MM.1S (cell line): ENCODE results near the gene RLN2.

Experiments
- DNase-seq: peaks from one replicate; pipeline ENCODE4 v3.0.0-alpha.2; 2015
- H2AFZ ChIP-seq: fragments of 300-600 bp; sonication (generic); 2 replicates; pipeline ENCODE4 v1.6.0; 2016; ENCODE audit warnings: antibody characterized with exemption, low read length
- H3F3A ChIP-seq: fragments of 300-600 bp; sonication (generic); 2 replicates; pipeline ENCODE4 v1.6.1; 2016; ENCODE audit warnings: mild to moderate bottlenecking, antibody characterized with exemption, low read length, moderate library complexity, mixed read lengths; ENCODE audit not compliant: insufficient read depth
- H3K27ac ChIP-seq: fragments of 300-600 bp; sonication (generic); 2 replicates; pipeline ENCODE4 v1.5.1; 2016; ENCODE audit warnings: mild to moderate bottlenecking, low read length
- H3K27me3 ChIP-seq: fragments of 300-600 bp; sonication (generic); replicated peaks from 2 replicates; pipeline ENCODE4 v1.6.0; 2016; ENCODE audit warnings: low read length; ENCODE audit not compliant: insufficient read depth
- H3K36me3 ChIP-seq: fragments of 300-600 bp; sonication (generic); replicated peaks from 2 replicates; pipeline ENCODE4 v1.6.1; 2016; ENCODE audit warnings: mild to moderate bottlenecking, low read length, mixed read lengths; ENCODE audit not compliant: insufficient read depth
- H3K4me1 ChIP-seq: fragments of 300-600 bp; sonication (generic); 2 replicates; pipeline ENCODE4 v1.6.1; 2016; ENCODE audit warnings: low read length, mixed read lengths
- H3K4me2 ChIP-seq: fragments of 300-600 bp; sonication (generic); 2 replicates; pipeline ENCODE4 v1.6.0; 2016; ENCODE audit warnings: low read depth, low read length
- H3K4me3 ChIP-seq: fragments of 300-600 bp; sonication (generic); 2 replicates; pipeline ENCODE4 v1.5.1; 2016; ENCODE audit warnings: low read length, mixed read lengths
- H3K79me2 ChIP-seq: fragments of 300-600 bp; sonication (generic); 2 replicates; pipeline ENCODE4 v1.6.1; 2016; ENCODE audit warnings: mixed run types, low read length, mixed read lengths
- H3K9ac ChIP-seq: fragments of 300-600 bp; sonication (generic); 2 replicates; pipeline ENCODE4 v1.6.1; 2016; ENCODE audit warnings: low read length, mixed read lengths
- H3K9me2 ChIP-seq: fragments of 300-600 bp; sonication (generic); replicated peaks from 2 replicates; pipeline ENCODE4 v1.6.1; 2016; ENCODE audit warnings: mild to moderate bottlenecking, low read length, mixed read lengths; ENCODE audit not compliant: insufficient read depth
- H3K9me3 ChIP-seq: fragments of 300-600 bp; sonication (generic); replicated peaks from 2 replicates; pipeline ENCODE4 v1.6.1; 2016; ENCODE audit warnings: mild to moderate bottlenecking, low read length, mixed read lengths; ENCODE audit not compliant: insufficient read depth
- H4K20me1 ChIP-seq: fragments of 300-600 bp; sonication (generic); 2 replicates; pipeline ENCODE4 v1.6.1; 2016; ENCODE audit warnings: mild to moderate bottlenecking, low read length, moderate library complexity, mixed read lengths; ENCODE audit not compliant: insufficient read depth
- CTCF ChIP-seq: fragments of 300-600 bp; sonication (generic); IDR thresholded peaks from 2 replicates; pipeline ENCODE4 v1.5.1; 2016; ENCODE audit warnings: antibody characterized with exemption, low read length, mixed read lengths
- EZH2 ChIP-seq: fragments of 300-600 bp; sonication (generic); optimal IDR thresholded peaks from 2 replicates; pipeline ENCODE3; 2017; ENCODE audit warnings: low read depth, mild to moderate bottlenecking, antibody characterized with exemption, low read length, mixed read lengths
- EZH2phosphoT487 ChIP-seq: fragments of 300-600 bp; sonication (generic); IDR thresholded peaks from 2 replicates; pipeline ENCODE4 v1.6.1; 2018; ENCODE audit warnings: antibody characterized with exemption, low read length

The RLN2 gene

GRCh38 chr9:5305741-5306140 lies 1.2 kb upstream of the RLN2 start:
- no peaks in the 10 kb centered on the region for H3F3A ChIP-seq
- H2AFZ ChIP-seq: no peak overlapping the region
- H3K4me1 ChIP-seq: 0 out of 2 replicates have a peak, but pooled peaks cover 7% of the 10 kb centered on the region
- no peak for DNase-seq
- no peaks in the 10 kb centered on the region for H3K9me3 ChIP-seq
- no peak overlapping the region for H3K4me2 ChIP-seq
- H3K4me3 ChIP-seq: no peak overlapping the region
- TF ChIP-seq EZH2: no peak
- no peak for TF ChIP-seq EZH2phosphoT487
- TF ChIP-seq CTCF: no peak
- no peaks in the 10 kb centered on the region for H3K36me3 ChIP-seq
- no peak overlapping the region for H3K27ac ChIP-seq
- H3K79me2 ChIP-seq: no peaks in the 10 kb centered on the region
- H4K20me1 ChIP-seq: no peaks in the 10 kb centered on the region
- H3K9ac ChIP-seq: no peak overlapping the region
- H3K27me3 ChIP-seq: no peaks in the 10 kb centered on the region
- H3K9me2 ChIP-seq: no peaks in the 10 kb centered on the region

- TF ChIP-seq CTCF: no peak
- no peak for TF ChIP-seq EZH2phosphoT487
- TF ChIP-seq EZH2: no peak
- no peak for DNase-seq
- no peaks in the 10 kb centered on the region for H3K36me3 ChIP-seq
- no peak overlapping the region for H3K27ac ChIP-seq
- no peak overlapping the region for H3K4me2 ChIP-seq
- no peaks in the 10 kb centered on the region for H4K20me1 ChIP-seq
- H3K4me3 ChIP-seq: no peak overlapping the region
- H2AFZ ChIP-seq: no peak overlapping the region
- H3K9me3 ChIP-seq: no peaks in the 10 kb centered on the region
- 0 out of 2 replicates have a peak, but pooled peaks cover 7% of the 10 kb centered on the region for H3K4me1 ChIP-seq
- no peaks in the 10 kb centered on the region for H3K79me2 ChIP-seq
- H3F3A ChIP-seq: no peaks in the 10 kb centered on the region
- no peaks in the 10 kb centered on the region for H3K27me3 ChIP-seq
- H3K9me2 ChIP-seq: no peaks in the 10 kb centered on the region
- no peak overlapping the region for H3K9ac ChIP-seq
Measured at GRCh38 chr9:5301544-5301943, 3.0 kb downstream of the RLN2 start.

GRCh38 chr9:5292141-5292540 lies 12.4 kb downstream of the RLN2 start:
- no peak for DNase-seq
- Histone ChIP-seq H3K79me2 (no peaks in the 10 kb centered on the region), H4K20me1 (no peaks in the 10 kb centered on the region)

More at GRCh38 chr9:5292141-5292540, 12.4 kb downstream of the RLN2 start:
- no peaks in the 10 kb centered on the region for H3K4me1 ChIP-seq
- H3K9ac ChIP-seq: no peak overlapping the region
- TF ChIP-seq CTCF: no peak
- no peak for TF ChIP-seq EZH2phosphoT487
- no peak for TF ChIP-seq EZH2
- no peaks in the 10 kb centered on the region for H3K9me2 ChIP-seq
- no peak overlapping the region for H3K4me3 ChIP-seq
- H3K9me3 ChIP-seq: no peaks in the 10 kb centered on the region
- H3K36me3 ChIP-seq: no peaks in the 10 kb centered on the region
- H3K4me2 ChIP-seq: no peak overlapping the region
- no peak overlapping the region for H3K27ac ChIP-seq
- no peaks in the 10 kb centered on the region for H3F3A ChIP-seq
- no peak overlapping the region for H2AFZ ChIP-seq
- no peaks in the 10 kb centered on the region for H3K27me3 ChIP-seq
